SK-N-SH (cell line): ENCODE measurements around the gene BRCA1. TPM values are rescaled to one million over a fixed set of nuclear protein-coding genes. Genes with fewer than 3 reads are reported as not detected.

ENCODE experiments used
- CTCF ChIA-PET: fragments of 300-600, 350-600 bp; formaldehyde crosslinking; extraction: SDS; loops from one replicate; lab custom pipeline; 2021; lab: Yijun Ruan, JAX
- POLR2A ChIA-PET: fragments of 350-600 bp; sonication (Branson Sonifier 250); formaldehyde crosslinking; extraction: SDS; loops from one replicate; lab custom pipeline; 2020; ENCODE audit warnings: antibody characterized with exemption, inconsistent platforms; lab: Yijun Ruan, JAX
- DNase-seq: peaks from one replicate; pipeline ENCODE4 v3.0.0; 2012
- H2AFZ ChIP-seq: fragments of 200-600 bp; sonication (generic); 2 replicates; pipeline ENCODE4 v1.8.1; 2016; ENCODE audit warnings: antibody characterized with exemption, mild to moderate bottlenecking, low read depth
- H3F3A ChIP-seq: fragments of 200-600 bp; sonication (generic); replicated peaks from 2 replicates; pipeline ENCODE3; 2016; ENCODE audit warnings: antibody characterized with exemption, mild to moderate bottlenecking; ENCODE audit not compliant: insufficient read depth
- H3K27ac ChIP-seq, 2 experiments: fragments of 200-500 bp in 1 of 2; fragments of 200-600 bp in 1 of 2; sonication (Bioruptor generic) in 1 of 2; sonication (generic), shearing (Covaris generic) in 1 of 2; 2 replicates each; pipeline versions ENCODE4 v1.5.1 to v1.6.1; 2014 to 2016; ENCODE audit warnings: low read depth in 2 of 2, inconsistent platforms in 1 of 2, low read length in 1 of 2, mild to moderate bottlenecking in 1 of 2, mixed read lengths in 1 of 2
- H3K27me3 ChIP-seq: fragments of 200-600 bp; sonication (generic), shearing (Covaris generic); 2 replicates; pipeline ENCODE4 v1.6.1; 2016; ENCODE audit warnings: mixed run types; ENCODE audit not compliant: insufficient read depth
- H3K36me3 ChIP-seq, 2 experiments: fragments of 200-500 bp in 1 of 2; fragments of 200-600 bp in 1 of 2; sonication (Bioruptor generic) in 1 of 2; sonication (generic) in 1 of 2; replicated peaks in 1 of 2; 2 replicates each; pipeline versions ENCODE3 to v1.5.1; 2014 to 2016; ENCODE audit warnings: low read length in 1 of 2, mild to moderate bottlenecking in 1 of 2; ENCODE audit not compliant: insufficient read depth in 2 of 2, control insufficient read depth in 1 of 2
- H3K4me1 ChIP-seq, 2 experiments: fragments of 200-500 bp in 1 of 2; fragments of 200-600 bp in 1 of 2; sonication (Bioruptor generic) in 1 of 2; sonication (generic), shearing (Covaris generic) in 1 of 2; 2 replicates each; pipeline versions ENCODE4 v1.5.1 to v1.6.1; 2014 to 2016; ENCODE audit warnings: low read depth in 1 of 2, low read length in 1 of 2, mixed run types in 1 of 2; ENCODE audit not compliant: insufficient read depth in 2 of 2, control insufficient read depth in 1 of 2
- H3K4me2 ChIP-seq: fragments of 200-600 bp; sonication (generic), shearing (Covaris generic); 2 replicates; pipeline ENCODE4 v1.6.1; 2017; ENCODE audit warnings: mixed run types
- H3K4me3 ChIP-seq, 2 experiments: fragments of 200-500 bp in 1 of 2; fragments of 200-600 bp in 1 of 2; sonication (Bioruptor generic) in 1 of 2; sonication (generic), shearing (Covaris generic) in 1 of 2; 2 replicates each; pipeline versions ENCODE4 v1.5.1 to v1.8.1; 2014 to 2016; ENCODE audit warnings: low read depth in 2 of 2, inconsistent platforms in 1 of 2, low read length in 1 of 2, mild to moderate bottlenecking in 1 of 2, mixed read lengths in 1 of 2, moderate library complexity in 1 of 2
- H3K79me2 ChIP-seq: fragments of 200-600 bp; sonication (generic); 2 replicates; pipeline ENCODE4 v1.8.1; 2017; ENCODE audit warnings: mild to moderate bottlenecking; ENCODE audit not compliant: insufficient read depth
- H3K9ac ChIP-seq: fragments of 200-600 bp; sonication (generic); 2 replicates; pipeline ENCODE4 v1.6.1; 2017; ENCODE audit warnings: mixed run types
- H3K9me2 ChIP-seq: fragments of 200-600 bp; sonication (generic); 2 replicates; pipeline ENCODE4 v1.6.1; 2017; ENCODE audit warnings: mixed run types
- H3K9me3 ChIP-seq: fragments of 200-600 bp; sonication (generic); 2 replicates; pipeline ENCODE4 v1.6.1; 2017; ENCODE audit warnings: mixed run types, mild to moderate bottlenecking, moderate library complexity
- H4K20me1 ChIP-seq: fragments of 200-600 bp; sonication (generic); 2 replicates; pipeline ENCODE4 v1.6.1; 2017; ENCODE audit warnings: mild to moderate bottlenecking, mixed run types; ENCODE audit not compliant: insufficient read depth
- CHD2 ChIP-seq: fragments of 150-350 bp; IDR thresholded peaks from 2 replicates; pipeline ENCODE4 v1.6.1; 2018; ENCODE audit warnings: low read length; ENCODE audit not compliant: partially characterized antibody
- EP300 ChIP-seq, 2 experiments: IDR thresholded peaks; 2 replicates each; pipeline versions ENCODE4 v1.4.0 to v1.6.1; 2012; ENCODE audit warnings: borderline replicate concordance in 1 of 2, low read depth in 1 of 2, low read length in 1 of 2
- EZH2phosphoT487 ChIP-seq: fragments of 200-600 bp; sonication (generic); IDR thresholded peaks from 2 replicates; pipeline ENCODE4 v1.6.1; 2017; ENCODE audit warnings: low read depth, mixed run types, mild to moderate bottlenecking, antibody characterized with exemption, moderate library complexity, borderline replicate concordance
- FOXJ3 ChIP-seq: sonication (generic); formaldehyde crosslinking; IDR thresholded peaks from 2 replicates; pipeline ENCODE4 v1.5.1; 2020; ENCODE audit warnings: mild to moderate bottlenecking, missing genetic modification reagents
- FOXM1 ChIP-seq: IDR thresholded peaks from 2 replicates; pipeline ENCODE4 v1.4.0; 2012; ENCODE audit warnings: low read depth, mild to moderate bottlenecking
- GABPA ChIP-seq: IDR thresholded peaks from 2 replicates; pipeline ENCODE4 v1.4.0; 2012; ENCODE audit warnings: low read depth, mild to moderate bottlenecking
- GATA2 ChIP-seq: sonication (generic); formaldehyde crosslinking; IDR thresholded peaks from 2 replicates; pipeline ENCODE4 v1.5.0; 2020; ENCODE audit warnings: mild to moderate bottlenecking, missing genetic modification reagents
- IRF3 ChIP-seq: fragments of 150-350 bp; IDR thresholded peaks from 2 replicates; pipeline ENCODE4 v1.6.1; 2016; ENCODE audit warnings: mild to moderate bottlenecking, low read depth, low read length
- JUND ChIP-seq: IDR thresholded peaks from 2 replicates; pipeline ENCODE4 v1.4.0; 2012
- MAX ChIP-seq: IDR thresholded peaks from 2 replicates; pipeline ENCODE4 v1.4.0; 2012; ENCODE audit warnings: low read depth
- MXI1 ChIP-seq: IDR thresholded peaks from 2 replicates; pipeline ENCODE4 v1.6.1; 2012; ENCODE audit warnings: mild to moderate bottlenecking, low read depth, low read length, improper control_type of control experiment
- NRF1 ChIP-seq: IDR thresholded peaks from 2 replicates; pipeline ENCODE4 v1.6.1; 2012; ENCODE audit warnings: low read depth, mild to moderate bottlenecking, low read length
- POLR2AphosphoS5 ChIP-seq: IDR thresholded peaks from 2 replicates; pipeline ENCODE4 v1.6.1; 2012; ENCODE audit warnings: low read depth, low read length
- RAD21 ChIP-seq: IDR thresholded peaks from 2 replicates; pipeline ENCODE4 v1.6.1; 2012; ENCODE audit warnings: mild to moderate bottlenecking, low read length
- REST ChIP-seq: IDR thresholded peaks from 2 replicates; pipeline ENCODE4 v1.6.1; 2012; ENCODE audit warnings: mild to moderate bottlenecking, low read depth, low read length, moderate library complexity
- RFX5 ChIP-seq: IDR thresholded peaks from 2 replicates; pipeline ENCODE4 v1.6.1; 2012; ENCODE audit warnings: mild to moderate bottlenecking, improper control_type of control experiment, low read length
- RXRA ChIP-seq: IDR thresholded peaks from 2 replicates; pipeline ENCODE4 v1.4.0; 2012; ENCODE audit warnings: low read depth, mild to moderate bottlenecking, borderline replicate concordance
- SIN3A ChIP-seq: IDR thresholded peaks from 2 replicates; pipeline ENCODE4 v1.6.1; 2012; ENCODE audit warnings: low read depth, mild to moderate bottlenecking, low read length, moderate library complexity, borderline replicate concordance
- TAF1 ChIP-seq: IDR thresholded peaks from 2 replicates; pipeline ENCODE4 v1.6.1; 2012; ENCODE audit warnings: low read depth, mild to moderate bottlenecking, low read length, moderate library complexity, borderline replicate concordance
- TEAD4 ChIP-seq: IDR thresholded peaks from 2 replicates; pipeline ENCODE4 v1.4.0; 2012; ENCODE audit warnings: mild to moderate bottlenecking, borderline replicate concordance; ENCODE audit not compliant: insufficient read depth
- USF1 ChIP-seq: IDR thresholded peaks from 2 replicates; pipeline ENCODE4 v1.4.0; 2012; ENCODE audit warnings: low read depth, borderline replicate concordance
- YY1 ChIP-seq: IDR thresholded peaks from 2 replicates; pipeline ENCODE4 v1.4.0; 2012; ENCODE audit warnings: low read depth, mild to moderate bottlenecking
- WGBS: methylation state at CpG from one replicate; pipeline ENCODE4 v1.1.6; 2017; ENCODE audit warnings: low lambda C conversion rate; 5-methylcytosine and 5-hydroxymethylcytosine counted together
- polyA plus RNA-seq, 3 experiments: library from polyadenylated mRNA; depleted of rRNA; stranded (reverse); fragments of >200 nt; gene quantifications; 2 replicates each; pipeline ENCODE4 v1.2.3, GENCODE V29; 2012
- TF ChIP-seq, protein P1 (sequence below): fragments of 150-350 bp; IDR thresholded peaks from 2 replicates; pipeline ENCODE4 v1.6.1; 2017; ENCODE audit warnings: antibody characterized with exemption, low read length, low read depth, borderline replicate concordance
- TF ChIP-seq, protein P2 (sequence below): IDR thresholded peaks from 2 replicates; pipeline ENCODE4; 2012

BRCA1 gene
- 11.2 and 12.5 TPM in 2 replicates for polyA plus RNA-seq (2012; rRNA removed)
- 8.4 and 10.4 TPM in 2 replicates for polyA plus RNA-seq (2012; cell fraction: cytosol; rRNA removed)
- 13.3 and 15.5 TPM in 2 replicates for polyA plus RNA-seq (2012; cell fraction: nucleus; rRNA removed)

DNA sequence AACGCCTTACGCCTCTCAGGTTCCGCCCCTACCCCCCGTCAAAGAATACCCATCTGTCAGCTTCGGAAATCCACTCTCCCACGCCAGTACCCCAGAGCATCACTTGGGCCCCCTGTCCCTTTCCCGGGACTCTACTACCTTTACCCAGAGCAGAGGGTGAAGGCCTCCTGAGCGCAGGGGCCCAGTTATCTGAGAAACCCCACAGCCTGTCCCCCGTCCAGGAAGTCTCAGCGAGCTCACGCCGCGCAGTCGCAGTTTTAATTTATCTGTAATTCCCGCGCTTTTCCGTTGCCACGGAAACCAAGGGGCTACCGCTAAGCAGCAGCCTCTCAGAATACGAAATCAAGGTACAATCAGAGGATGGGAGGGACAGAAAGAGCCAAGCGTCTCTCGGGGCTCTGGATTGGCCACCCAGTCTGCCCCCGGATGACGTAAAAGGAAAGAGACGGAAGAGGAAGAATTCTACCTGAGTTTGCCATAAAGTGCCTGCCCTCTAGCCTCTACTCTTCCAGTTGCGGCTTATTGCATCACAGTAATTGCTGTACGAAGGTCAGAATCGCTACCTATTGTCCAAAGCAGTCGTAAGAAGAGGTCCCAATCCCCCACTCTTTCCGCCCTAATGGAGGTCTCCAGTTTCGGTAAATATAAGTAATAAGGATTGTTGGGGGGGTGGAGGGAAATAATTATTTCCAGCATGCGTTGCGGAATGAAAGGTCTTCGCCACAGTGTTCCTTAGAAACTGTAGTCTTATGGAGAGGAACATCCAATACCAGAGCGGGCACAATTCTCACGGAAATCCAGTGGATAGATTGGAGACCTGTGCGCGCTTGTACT, at the start of gene BRCA1:
TSS of gene BRCA1 (minus strand) at position 232 of the 834 bp plus-strand sequence. CDS start 1,268 bp downstream, outside the sequence.
- ChIA-PET POLR2A (interaction anchor here (0.6 to 1.7 kb wide), 5 partner anchors 23 to 1157 kb away, joined by 3 to 6 read pairs (median 5); partner anchors contain the start of gene RPL27), CTCF (interaction anchor here (0.7 to 1.5 kb wide), 3 partner anchors 13 to 44 kb away, joined by 4 read pairs; no protein-coding TSS in a partner anchor)
- Histone ChIP-seq H3K27ac (peak within 1 kb of the TSS; percentile 74 to 83), H3K79me2 (peaks cover 64% of the 10 kb centered on the region), H3K4me1 (peaks cover 0 to 7% of the 10 kb centered on the region in 2 experiments; a peak in 2 of 4 replicates), H3K36me3 (peaks cover 3 to 15% of the 10 kb centered on the region in 2 experiments), H3F3A (peaks cover 24% of the 10 kb centered on the region), H2AFZ (peak within 1 kb of the TSS; percentile 95), H3K9me2 (no peaks in the 10 kb centered on the region), H3K4me3 (peak within 1 kb of the TSS; percentile 78 to 95), H3K27me3 (no peaks in the 10 kb centered on the region), H4K20me1 (no peaks in the 10 kb centered on the region), H3K9ac (peak within 1 kb of the TSS; percentile 86), H3K9me3 (no peaks in the 10 kb centered on the region), H3K4me2 (peak within 1 kb of the TSS; percentile 91)
- WGBS = under 1% methylated on average over 37 of the region's 38 CpGs
- peak; percentile 95 for DNase-seq
- TF ChIP-seq IRF3 = peak; percentile 58; the same call in 1 of the 2 replicates
- peak; percentile 47 for TF ChIP-seq CHD2
- TF ChIP-seq, protein P1, sequence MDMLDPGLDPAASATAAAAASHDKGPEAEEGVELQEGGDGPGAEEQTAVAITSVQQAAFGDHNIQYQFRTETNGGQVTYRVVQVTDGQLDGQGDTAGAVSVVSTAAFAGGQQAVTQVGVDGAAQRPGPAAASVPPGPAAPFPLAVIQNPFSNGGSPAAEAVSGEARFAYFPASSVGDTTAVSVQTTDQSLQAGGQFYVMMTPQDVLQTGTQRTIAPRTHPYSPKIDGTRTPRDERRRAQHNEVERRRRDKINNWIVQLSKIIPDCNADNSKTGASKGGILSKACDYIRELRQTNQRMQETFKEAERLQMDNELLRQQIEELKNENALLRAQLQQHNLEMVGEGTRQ = no peak
- TF ChIP-seq TAF1 = peak; percentile 52
- TF ChIP-seq MAX = peak; percentile 95
- no peak for TF ChIP-seq RAD21
- TF ChIP-seq EP300 (IDR thresholded peaks at IDR 0.05; ENCODE audit: borderline replicate concordance in 1 of 2, low read depth in 1 of 2, low read length in 1 of 2) = no peak
- peak; percentile 92 for TF ChIP-seq POLR2AphosphoS5
- no peak for TF ChIP-seq REST
- TF ChIP-seq FOXM1 = no peak
- TF ChIP-seq FOXJ3 (CRISPR knock-in tag) = no peak
- TF ChIP-seq, protein P2, sequence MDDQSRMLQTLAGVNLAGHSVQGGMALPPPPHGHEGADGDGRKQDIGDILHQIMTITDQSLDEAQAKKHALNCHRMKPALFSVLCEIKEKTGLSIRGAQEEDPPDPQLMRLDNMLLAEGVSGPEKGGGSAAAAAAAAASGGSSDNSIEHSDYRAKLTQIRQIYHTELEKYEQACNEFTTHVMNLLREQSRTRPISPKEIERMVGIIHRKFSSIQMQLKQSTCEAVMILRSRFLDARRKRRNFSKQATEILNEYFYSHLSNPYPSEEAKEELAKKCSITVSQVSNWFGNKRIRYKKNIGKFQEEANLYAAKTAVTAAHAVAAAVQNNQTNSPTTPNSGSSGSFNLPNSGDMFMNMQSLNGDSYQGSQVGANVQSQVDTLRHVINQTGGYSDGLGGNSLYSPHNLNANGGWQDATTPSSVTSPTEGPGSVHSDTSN = no peak
- no peak for TF ChIP-seq USF1
- TF ChIP-seq TEAD4 = no peak
- TF ChIP-seq GABPA = peak; percentile 79
- TF ChIP-seq MXI1 = peak; percentile 100
- no peak for TF ChIP-seq EZH2phosphoT487
- TF ChIP-seq GATA2 (CRISPR knock-in tag) = 0 out of 2 replicates have a peak, but pooled peaks have one; percentile 9
- TF ChIP-seq RXRA = no peak
- TF ChIP-seq JUND = no peak
- peak; percentile 97 for TF ChIP-seq SIN3A
- peak; percentile 70 for TF ChIP-seq NRF1
- TF ChIP-seq YY1 = peak; percentile 6; the same call in 1 of the 2 replicates
- TF ChIP-seq RFX5 = peak; percentile 79
